HG03159 (cell line): ENCODE measurements around the gene BATF.
"Not testable (repeated sequence)": the region's sequence is repeated elsewhere in the genome, so short reads cannot be mapped to it uniquely, and the experiment has no call there.

Source experiments
- ATAC-seq: cut with Tn5 transposase; IDR thresholded peaks from one replicate; pipeline ENCODE4 v1.9.1; 2021; ENCODE audit warnings: mild to moderate bottlenecking, moderate library complexity; ENCODE audit not compliant: unreplicated experiment

The BATF gene

GRCh38 chr14:75522224-75522982 lies at the start of gene BATF:
BATF (plus strand) TSS chr14:75522469; CDS start chr14:75522683, 214 bp downstream.
- ATAC-seq = peak; percentile 55

- not testable (repeated sequence) for ATAC-seq
Observed at GRCh38 chr14:75474127-75474526, 48.1 kb upstream of the BATF start.

GRCh38 chr14:75476274-75476995 lies 45.8 kb upstream of the BATF start:
- ATAC-seq = no peak

DNA sequence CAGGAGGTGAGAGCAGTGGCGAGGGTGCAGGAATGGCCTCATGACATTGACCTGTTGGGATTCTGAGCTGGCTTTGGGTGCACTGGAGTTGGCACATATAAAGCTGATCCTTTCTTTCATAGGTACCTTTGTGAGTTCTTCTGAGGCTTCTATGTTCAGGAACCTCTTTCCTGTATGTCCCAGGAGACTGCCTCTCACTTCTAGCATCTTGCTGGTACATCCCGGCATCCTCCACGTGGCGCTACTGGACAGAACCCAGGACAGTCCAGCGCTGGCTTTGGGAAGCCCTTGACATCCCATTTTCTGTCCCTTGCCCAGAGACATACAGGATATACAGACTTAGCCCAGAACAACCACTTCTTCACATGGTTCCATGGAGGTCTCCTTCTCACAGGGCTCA lies 44.4 kb upstream of the BATF start:
- no peak for ATAC-seq

GRCh38 chr14:75479770-75480600 lies 42.3 kb upstream of the BATF start:
- ATAC-seq = peak; percentile 86

DNA sequence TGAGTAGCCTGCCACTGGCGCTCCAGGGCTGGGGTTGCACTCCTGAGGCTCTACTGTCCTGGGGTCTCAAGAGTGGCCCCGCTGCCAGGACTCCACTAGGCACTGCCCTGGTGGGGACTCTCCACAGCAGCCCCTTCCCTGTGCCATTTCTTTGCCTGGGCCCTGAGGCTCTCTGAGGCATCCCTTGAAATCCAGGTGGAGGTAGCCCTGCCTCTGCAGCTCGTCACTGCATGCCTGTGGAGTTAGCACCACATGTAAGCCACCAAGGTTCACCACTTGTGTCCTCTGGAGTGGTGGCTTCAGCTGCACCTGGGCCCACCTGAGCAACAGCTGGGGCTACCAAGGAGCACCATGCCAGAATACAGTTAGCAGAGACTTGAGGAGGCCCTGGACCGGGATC lies 39.9 kb upstream of the BATF start:
- ATAC-seq = no peak

- ATAC-seq = no peak
Observed at GRCh38 chr14:75484711-75485429, 37.4 kb upstream of the BATF start.

GRCh38 chr14:75486318-75486717 lies 36.0 kb upstream of the BATF start:
- no peak for ATAC-seq

GRCh38 chr14:75487155-75487671 lies 35.1 kb upstream of the BATF start:
- ATAC-seq = peak; percentile 79

DNA sequence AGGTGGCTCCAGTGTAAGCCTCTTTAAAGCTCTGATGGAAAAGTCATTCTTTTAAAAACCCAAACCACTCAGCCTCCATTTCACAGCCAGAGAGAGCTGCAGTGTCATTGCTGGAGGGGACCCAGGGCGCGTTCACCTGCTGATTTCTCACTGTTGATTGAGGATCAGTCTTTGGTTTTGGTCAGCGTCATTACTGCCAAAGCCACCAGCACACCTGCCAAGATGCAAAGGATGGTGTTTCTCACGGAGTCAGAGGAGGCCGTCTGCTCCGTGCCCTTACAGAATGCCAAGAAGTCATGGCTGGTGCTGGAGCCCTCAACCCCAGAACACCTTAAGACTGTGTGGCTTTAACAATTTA lies 32.8 kb upstream of the BATF start:
- no peak for ATAC-seq

- ATAC-seq = no peak
Observed at GRCh38 chr14:75491376-75491978, 30.8 kb upstream of the BATF start.

DNA sequence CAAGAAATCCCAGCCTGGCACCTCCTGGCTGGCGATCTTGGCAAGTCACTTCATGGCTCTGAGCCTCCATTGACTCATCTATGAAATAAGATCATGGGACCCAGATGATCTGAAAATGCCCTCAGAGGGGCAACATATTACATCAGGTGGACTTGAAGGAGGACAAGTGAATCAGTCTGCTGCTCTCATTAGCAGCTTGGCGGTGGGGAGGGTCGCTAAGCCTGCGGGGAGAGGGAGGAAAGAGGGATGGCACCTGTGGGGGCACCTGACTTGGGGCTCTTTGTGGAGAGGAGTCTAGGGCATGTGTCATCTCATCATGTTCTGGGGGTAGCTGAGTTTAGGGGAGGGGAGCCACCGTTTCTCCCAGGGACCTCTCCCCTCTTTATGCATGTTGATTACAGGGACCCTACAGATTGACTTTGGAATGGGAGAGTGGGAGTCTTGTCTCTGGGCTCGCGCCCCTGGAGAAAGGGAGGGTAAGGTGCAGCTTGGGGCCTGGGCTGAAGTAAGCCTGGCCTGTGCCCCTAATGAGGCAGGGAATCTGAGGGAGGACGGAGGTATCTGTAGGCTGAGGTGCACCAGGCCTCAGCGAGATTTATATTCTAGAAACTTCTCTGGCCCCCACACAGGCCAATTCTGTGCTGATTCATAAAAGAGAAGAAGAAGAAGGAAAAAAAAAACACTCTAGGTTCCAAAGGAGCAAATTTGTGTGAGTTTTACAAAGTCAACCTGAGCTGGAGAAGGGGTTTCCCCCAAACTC lies 29.3 kb upstream of the BATF start:
- no peak for ATAC-seq

DNA sequence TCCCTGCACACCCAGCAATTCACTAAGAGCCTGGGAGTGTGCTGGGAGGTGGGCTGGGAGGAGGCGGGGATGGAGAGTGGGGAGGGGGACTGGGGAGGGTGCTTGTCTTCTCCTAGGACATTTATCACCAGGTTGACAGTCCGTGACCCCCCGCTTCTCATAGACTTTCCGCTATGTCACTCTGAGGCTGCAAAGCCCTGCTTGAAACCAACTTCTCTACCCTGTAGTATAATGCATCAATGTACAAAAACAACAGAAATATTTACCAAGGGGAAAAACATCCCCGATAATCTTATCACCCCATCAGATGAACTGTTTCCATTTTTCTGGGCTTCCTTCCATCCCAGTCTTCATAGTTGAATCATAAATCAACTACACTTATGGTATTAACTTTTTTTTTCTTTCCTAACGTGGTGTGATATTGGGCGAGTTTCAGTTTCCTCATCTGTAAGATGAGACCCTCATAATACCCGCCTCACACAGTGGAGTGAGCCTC lies 28.6 kb upstream of the BATF start:
- ATAC-seq = no peak

DNA sequence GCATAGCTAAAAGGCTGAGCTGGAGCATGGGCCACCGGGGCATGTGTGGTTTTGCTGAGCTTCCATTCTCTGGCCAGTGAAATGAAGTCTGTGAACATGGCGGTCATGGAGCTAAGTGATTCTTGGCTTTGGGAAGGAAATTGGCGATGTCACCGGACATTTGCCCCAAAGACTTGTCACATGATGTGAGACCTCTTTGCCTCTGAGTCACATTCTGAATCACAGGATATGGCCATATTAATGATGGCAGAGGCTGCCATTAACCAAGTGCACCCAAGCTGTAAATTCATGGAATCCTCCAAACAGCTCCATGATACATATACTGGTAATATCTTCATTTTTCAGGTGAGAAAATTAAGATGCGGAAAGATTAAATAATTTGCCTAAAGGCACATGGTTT lies 27.4 kb upstream of the BATF start:
- ATAC-seq = no peak

DNA sequence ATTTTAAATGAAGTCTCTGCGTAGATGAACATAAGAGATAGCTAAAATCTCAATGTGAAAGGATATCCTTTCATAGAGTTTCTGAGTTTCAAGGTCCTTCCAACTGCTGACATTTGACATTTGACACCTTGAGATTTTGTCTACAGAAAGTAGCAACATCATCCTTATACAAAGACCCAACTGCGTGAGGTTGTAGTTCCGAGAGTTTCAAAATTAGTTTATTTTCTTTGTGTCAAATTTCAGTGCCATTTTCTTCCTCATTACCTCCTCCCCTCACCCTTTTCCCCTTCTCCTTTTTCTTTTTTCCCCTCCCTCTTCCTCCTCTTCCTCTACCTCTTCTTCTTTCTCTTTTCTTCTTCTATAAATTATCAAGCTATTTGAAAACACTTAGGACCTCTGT lies 26.9 kb upstream of the BATF start:
- no peak for ATAC-seq

GRCh38 chr14:75495882-75496281 lies 26.4 kb upstream of the BATF start:
- ATAC-seq = no peak

DNA sequence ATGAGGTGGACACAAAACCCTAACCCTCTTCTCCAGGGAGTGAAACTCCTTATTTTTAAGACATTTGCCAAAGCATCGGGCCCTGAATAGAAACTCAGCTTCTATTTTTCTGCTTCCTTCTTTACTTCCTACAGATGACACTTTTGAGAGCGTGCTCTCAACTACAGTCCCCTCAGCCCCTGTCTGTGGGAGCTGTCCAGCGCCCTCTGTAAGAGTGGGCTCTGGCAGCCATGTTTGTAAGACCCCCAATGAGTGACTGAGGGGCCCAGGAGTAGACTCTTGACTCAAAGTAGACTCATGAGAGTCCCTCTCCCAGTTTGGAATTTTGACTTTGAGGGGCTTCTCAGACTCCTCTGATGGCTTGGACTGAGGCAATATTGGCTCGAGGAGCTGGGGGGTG lies 25.5 kb upstream of the BATF start:
- no peak for ATAC-seq

GRCh38 chr14:75497191-75497590 lies 25.1 kb upstream of the BATF start:
- ATAC-seq = no peak

GRCh38 chr14:75497701-75498100 lies 24.6 kb upstream of the BATF start:
- no peak for ATAC-seq
